Activated CD4-positive, alpha-beta T cell treated with anti-CD3 and anti-CD28 coated beads, Interleukin-2, amount 10 ng/mL, durations not matched to agents 7 days and 5 days (primary cell): ENCODE results near the gene KSR2. TPM values are rescaled to one million over a fixed set of nuclear protein-coding genes. Genes with fewer than 3 reads are reported as not detected.

Experiments
- CTCF ChIA-PET: fragments of 350-600 bp; sonication (Branson Sonifier 250); formaldehyde crosslinking; loops from one replicate; lab custom pipeline; 2021; ENCODE audit warnings: antibody characterized with exemption; lab: Charles Lee
- POLR2A ChIA-PET: fragments of 350-600 bp; sonication (Branson Sonifier 250); formaldehyde crosslinking; loops from one replicate; lab custom pipeline; 2021; ENCODE audit warnings: antibody characterized with exemption; lab: Charles Lee
- DNase-seq: peaks from one replicate; pipeline ENCODE4 v3.0.0-alpha.2; 2020
- H3K27ac Mint-ChIP-seq: one replicate; pipeline ENCODE4 v1.8.0; 2021; ENCODE audit warnings: mild to moderate bottlenecking, moderate library complexity, mixed read lengths
- H3K27me3 Mint-ChIP-seq: one replicate; pipeline ENCODE4 v1.8.0; 2021; ENCODE audit warnings: mixed read lengths
- H3K36me3 Mint-ChIP-seq: one replicate; pipeline ENCODE4 v1.8.0; 2021; ENCODE audit warnings: low read depth, mixed read lengths
- H3K4me1 Mint-ChIP-seq: one replicate; pipeline ENCODE4 v1.8.0; 2021; ENCODE audit warnings: mixed read lengths
- H3K4me3 Mint-ChIP-seq: one replicate; pipeline ENCODE4 v1.8.0; 2021; ENCODE audit warnings: mild to moderate bottlenecking, moderate library complexity, mixed read lengths
- H3K9me3 Mint-ChIP-seq: one replicate; pipeline ENCODE4 v1.8.0; 2021; ENCODE audit warnings: mixed read lengths
- total RNA-seq, 2 experiments: library from RNA; stranded (reverse); gene quantifications; one replicate each; pipeline ENCODE4 v1.2.3, GENCODE V29; 2021

The KSR2 gene
- total RNA-seq, 2 experiments from 2014 or later, result 0.04 to 0.15 TPM

DNA sequence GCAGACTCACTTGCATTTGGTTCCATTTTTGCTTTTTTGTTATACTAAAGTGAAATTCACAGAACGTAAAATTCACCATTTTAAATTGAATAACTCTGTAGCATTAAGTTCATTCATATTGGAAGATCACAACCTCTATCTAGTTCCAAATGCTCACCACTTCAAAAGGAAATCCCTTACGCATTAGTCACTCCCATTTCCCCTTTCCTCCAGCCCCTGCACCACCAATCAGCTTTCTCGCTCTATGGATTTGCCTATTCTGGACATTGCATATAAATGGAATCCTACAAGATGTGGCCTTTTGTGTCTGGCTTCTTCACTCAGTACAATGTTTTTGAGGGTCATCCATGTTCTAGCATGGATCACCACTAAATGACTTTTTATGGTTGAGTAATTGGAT is 294.5 kb downstream of the KSR2 start:
- Mint-ChIP-seq H3K4me1 (no peaks in the 10 kb centered on the region), H3K27ac (no peak overlapping the region), H3K36me3 (no peaks in the 10 kb centered on the region), H3K9me3 (no peaks in the 10 kb centered on the region), H3K27me3 (no peaks in the 10 kb centered on the region), H3K4me3 (no peak overlapping the region)
- ChIA-PET CTCF (no interaction called here), POLR2A (no interaction called here)
- no peak for DNase-seq

DNA sequence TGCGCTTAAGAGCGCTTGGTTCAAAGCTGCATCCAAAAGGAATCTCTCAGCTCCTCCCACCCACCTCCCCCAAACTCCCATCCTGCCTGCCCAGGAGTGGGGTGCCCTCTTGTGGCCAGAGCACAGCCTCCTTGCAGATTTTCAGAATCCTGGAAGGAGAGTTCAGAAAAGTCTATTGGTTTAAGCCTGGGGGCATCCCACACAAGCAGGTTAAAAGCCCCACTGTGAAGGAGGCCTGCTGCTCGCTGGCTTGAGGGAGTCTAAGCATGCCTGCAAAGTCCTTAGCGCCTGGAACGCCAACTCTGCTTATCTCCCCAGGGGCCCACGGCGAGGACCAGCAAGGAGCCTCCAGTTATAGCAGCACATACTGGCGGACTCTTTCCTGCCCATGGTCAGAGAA is 297.1 kb downstream of the KSR2 start:
- no peak overlapping the region for H3K27ac Mint-ChIP-seq
- no peaks in the 10 kb centered on the region for H3K36me3 Mint-ChIP-seq
- H3K9me3 Mint-ChIP-seq, result no peaks in the 10 kb centered on the region
- no peaks in the 10 kb centered on the region for H3K27me3 Mint-ChIP-seq
- DNase-seq, result no peak
- CTCF ChIA-PET, result no interaction called here
- POLR2A ChIA-PET, result no interaction called here
- H3K4me3 Mint-ChIP-seq, result no peak overlapping the region
- H3K4me1 Mint-ChIP-seq, result no peaks in the 10 kb centered on the region

DNA sequence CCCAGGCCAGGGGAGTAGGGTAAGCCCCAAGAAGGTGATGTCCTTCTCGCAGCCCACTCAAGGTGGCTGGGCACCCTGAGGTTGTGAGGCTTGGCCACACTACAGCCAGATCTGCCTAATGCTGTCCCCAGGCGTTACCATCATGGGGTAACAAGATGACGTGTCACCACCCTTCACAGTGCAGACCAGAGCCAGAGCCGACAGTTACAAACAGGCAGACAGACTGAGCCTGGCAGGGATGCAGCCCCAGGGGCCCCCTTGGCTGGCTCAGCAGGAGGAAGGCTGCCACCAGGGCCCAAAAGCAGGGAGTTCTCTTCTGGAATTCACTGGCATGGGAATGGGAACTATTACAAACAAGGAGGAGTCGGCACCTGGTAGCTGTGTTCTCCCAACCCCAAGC is 304.6 kb downstream of the KSR2 start:
- Mint-ChIP-seq H3K27me3 (no peaks in the 10 kb centered on the region), H3K4me1 (no peaks in the 10 kb centered on the region), H3K4me3 (no peak overlapping the region), H3K27ac (no peak overlapping the region), H3K36me3 (no peaks in the 10 kb centered on the region), H3K9me3 (no peaks in the 10 kb centered on the region)
- ChIA-PET POLR2A (no interaction called here), CTCF (no interaction called here)
- DNase-seq, result no peak

DNA sequence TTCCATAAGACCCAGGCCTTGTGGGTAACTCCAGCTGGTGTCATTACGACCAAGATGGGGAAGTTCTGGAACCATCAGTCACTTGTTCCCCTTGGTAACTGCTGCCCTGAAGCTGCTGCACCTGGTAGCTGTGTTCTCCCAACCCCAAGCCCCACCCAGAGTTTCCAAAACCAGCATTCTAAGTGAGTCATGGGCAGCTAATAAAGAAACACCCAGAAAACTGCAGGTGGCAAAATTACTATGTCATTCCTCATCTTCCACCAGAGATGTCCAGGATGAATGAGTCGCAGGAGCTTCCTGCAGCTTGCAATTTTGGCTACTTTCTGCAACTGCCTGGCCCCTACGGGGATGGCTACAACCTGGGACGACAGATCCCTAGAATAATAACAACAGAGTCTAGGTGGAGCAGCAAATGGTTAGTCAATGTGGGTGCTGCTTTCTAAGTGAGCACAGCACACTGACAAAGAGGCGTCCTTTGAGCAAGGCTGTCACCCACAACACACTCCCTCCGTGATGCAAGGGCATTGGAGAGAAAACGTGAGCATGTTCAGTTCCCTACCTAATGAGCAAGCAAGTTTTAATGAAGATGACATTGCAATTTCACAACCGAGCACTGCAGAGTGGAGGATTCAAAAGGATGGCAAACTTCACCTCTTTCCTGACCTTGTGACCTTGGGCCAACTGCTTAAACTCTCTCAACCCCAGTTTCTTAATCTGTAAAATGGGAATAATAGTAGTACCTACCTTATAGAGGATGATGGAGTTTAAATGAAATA is 306.0 kb downstream of the KSR2 start:
- ChIA-PET CTCF (no interaction called here), POLR2A (no interaction called here)
- no peaks in the 10 kb centered on the region for H3K9me3 Mint-ChIP-seq
- DNase-seq, result no peak
- H3K4me1 Mint-ChIP-seq, result no peaks in the 10 kb centered on the region
- H3K27ac Mint-ChIP-seq, result no peak overlapping the region
- no peaks in the 10 kb centered on the region for H3K27me3 Mint-ChIP-seq
- no peak overlapping the region for H3K4me3 Mint-ChIP-seq
- H3K36me3 Mint-ChIP-seq, result no peaks in the 10 kb centered on the region

DNA sequence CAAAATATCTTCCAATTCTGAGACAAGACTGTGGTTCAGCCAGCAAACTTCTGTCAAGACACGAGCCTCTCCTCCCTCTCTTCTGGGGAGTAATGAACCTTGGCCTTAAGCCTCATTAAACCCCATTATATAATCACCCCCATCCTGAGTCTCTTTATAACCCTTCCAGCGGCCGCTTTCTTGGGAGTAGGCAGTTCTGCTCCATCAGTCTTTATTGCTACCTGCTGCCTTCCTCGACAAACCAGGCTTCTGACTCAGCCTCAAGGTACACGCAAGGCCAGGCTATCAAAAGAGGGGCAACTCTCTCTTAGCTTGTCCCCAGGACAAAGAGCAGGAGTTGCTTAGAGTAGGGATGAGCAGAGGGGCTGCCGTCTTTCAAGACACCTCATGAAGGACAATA is 306.6 kb downstream of the KSR2 start:
- Mint-ChIP-seq H3K4me3 (no peak overlapping the region), H3K9me3 (no peaks in the 10 kb centered on the region), H3K36me3 (no peaks in the 10 kb centered on the region), H3K27ac (no peak overlapping the region), H3K4me1 (no peaks in the 10 kb centered on the region), H3K27me3 (no peaks in the 10 kb centered on the region)
- DNase-seq, result no peak
- ChIA-PET CTCF (no interaction called here), POLR2A (no interaction called here)

DNA sequence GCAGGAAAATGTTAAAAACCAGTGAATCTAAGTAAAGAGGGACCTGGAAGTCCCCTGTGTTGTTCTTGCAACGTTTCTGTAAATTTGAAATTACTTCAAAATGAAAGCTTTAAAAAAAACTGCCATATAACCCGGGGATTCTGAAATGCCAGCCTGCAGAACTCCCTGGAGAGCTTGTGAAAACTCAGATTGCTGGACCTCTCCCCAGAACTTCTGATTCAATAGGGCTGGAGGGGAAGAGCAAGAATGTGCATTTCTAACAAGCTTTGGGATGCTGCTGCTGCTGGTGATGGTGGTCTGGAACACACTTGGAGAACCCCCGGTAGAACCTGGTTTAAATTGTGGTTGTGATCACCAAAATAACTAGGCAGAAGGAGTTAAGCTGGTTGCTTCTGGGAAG is 307.3 kb downstream of the KSR2 start:
- ChIA-PET CTCF (no interaction called here), POLR2A (no interaction called here)
- H3K36me3 Mint-ChIP-seq, result no peaks in the 10 kb centered on the region
- H3K4me1 Mint-ChIP-seq, result no peaks in the 10 kb centered on the region
- no peaks in the 10 kb centered on the region for H3K27me3 Mint-ChIP-seq
- no peak overlapping the region for H3K4me3 Mint-ChIP-seq
- H3K9me3 Mint-ChIP-seq, result no peaks in the 10 kb centered on the region
- no peak for DNase-seq
- no peak overlapping the region for H3K27ac Mint-ChIP-seq

DNA sequence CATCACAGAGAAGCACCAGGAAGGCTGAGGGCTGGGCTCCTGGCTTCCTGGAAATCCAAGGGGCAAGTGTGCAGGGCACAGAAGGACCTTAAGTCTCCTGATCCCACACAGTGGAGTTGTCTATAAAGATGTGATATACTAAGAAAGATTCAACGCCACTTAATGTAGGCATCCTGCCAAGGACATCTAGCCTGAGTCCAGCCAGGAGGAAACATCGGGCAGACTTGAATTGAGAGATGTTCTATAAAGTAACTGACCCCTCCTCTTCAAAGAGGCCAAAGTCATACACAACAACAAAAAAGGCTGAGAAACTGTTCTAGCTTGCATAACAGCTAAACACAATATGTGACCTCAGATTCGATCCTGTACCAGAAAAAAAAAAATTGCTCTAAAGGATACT is 307.9 kb downstream of the KSR2 start:
- ChIA-PET CTCF (no interaction called here), POLR2A (no interaction called here)
- DNase-seq, result no peak
- H3K9me3 Mint-ChIP-seq, result no peaks in the 10 kb centered on the region
- no peak overlapping the region for H3K27ac Mint-ChIP-seq
- H3K4me3 Mint-ChIP-seq, result no peak overlapping the region
- H3K27me3 Mint-ChIP-seq, result no peaks in the 10 kb centered on the region
- no peaks in the 10 kb centered on the region for H3K4me1 Mint-ChIP-seq
- no peaks in the 10 kb centered on the region for H3K36me3 Mint-ChIP-seq

DNA sequence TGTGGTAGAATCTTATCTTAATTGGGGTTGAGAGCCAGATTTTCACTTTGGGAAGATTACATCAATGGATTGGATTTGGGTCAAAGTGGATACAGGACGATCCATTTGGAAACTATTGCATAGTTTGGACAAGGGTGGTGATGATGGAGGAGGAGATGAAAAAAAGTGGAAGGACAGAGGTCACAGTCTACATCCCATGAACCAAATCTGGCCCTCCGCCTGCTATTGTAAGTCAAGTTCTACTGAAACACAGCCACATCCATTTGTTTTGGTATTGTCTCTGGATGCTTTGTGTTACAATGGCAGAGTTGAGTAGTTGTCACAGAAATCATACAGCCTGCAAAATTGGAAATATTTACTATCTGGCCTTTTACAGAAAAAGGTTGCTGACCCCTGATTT is 310.6 kb downstream of the KSR2 start:
- no peak overlapping the region for H3K27ac Mint-ChIP-seq
- POLR2A ChIA-PET, result no interaction called here
- no peaks in the 10 kb centered on the region for H3K27me3 Mint-ChIP-seq
- H3K4me1 Mint-ChIP-seq, result no peaks in the 10 kb centered on the region
- no peak for DNase-seq
- H3K36me3 Mint-ChIP-seq, result no peaks in the 10 kb centered on the region
- H3K4me3 Mint-ChIP-seq, result no peak overlapping the region
- CTCF ChIA-PET, result no interaction called here
- H3K9me3 Mint-ChIP-seq, result peaks cover 3% of the 10 kb centered on the region

DNA sequence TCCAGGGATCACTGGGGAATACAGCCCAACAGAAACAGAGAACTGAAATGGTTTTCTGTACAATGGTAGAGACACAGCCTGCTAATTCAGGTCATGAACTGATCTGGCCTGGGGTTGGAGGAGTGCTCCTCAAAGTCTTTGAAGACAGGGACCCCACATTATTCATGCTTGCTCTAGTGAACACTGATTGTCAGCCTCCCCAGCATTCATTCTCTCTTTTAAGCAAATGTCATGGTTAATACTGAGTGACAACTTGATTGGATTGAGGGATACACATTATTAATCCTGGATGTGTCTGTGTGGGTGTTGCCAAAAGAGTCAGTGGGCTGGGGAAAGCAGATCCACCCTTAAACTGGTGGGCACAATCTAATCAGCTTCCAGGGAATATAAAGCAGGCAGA is 319.0 kb downstream of the KSR2 start:
- ChIA-PET POLR2A (no interaction called here), CTCF (no interaction called here)
- no peaks in the 10 kb centered on the region for H3K4me1 Mint-ChIP-seq
- H3K9me3 Mint-ChIP-seq, result peaks cover 12% of the 10 kb centered on the region
- no peak overlapping the region for H3K4me3 Mint-ChIP-seq
- no peaks in the 10 kb centered on the region for H3K36me3 Mint-ChIP-seq
- DNase-seq, result no peak
- no peak overlapping the region for H3K27ac Mint-ChIP-seq
- H3K27me3 Mint-ChIP-seq, result no peaks in the 10 kb centered on the region

DNA sequence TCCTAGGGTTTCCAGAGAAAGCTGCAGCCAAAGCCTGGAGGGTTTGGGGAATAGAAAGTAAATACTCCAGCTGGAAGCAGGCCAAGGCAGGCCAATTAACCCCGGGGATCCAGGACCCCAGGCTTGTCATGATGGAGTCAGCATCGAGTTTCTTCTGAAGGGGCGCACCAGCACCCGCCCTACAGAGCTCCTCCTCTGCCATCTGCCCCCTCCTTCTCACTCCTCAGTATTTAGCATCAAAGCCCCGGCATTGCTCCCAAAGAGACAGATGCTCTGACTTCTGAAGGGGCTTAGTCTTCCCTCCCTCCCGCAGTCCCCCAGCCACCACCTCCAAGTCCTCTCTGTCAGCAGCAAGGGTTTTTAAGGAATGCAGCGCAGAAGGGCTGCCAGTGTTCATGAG is 322.3 kb downstream of the KSR2 start:
- no peak overlapping the region for H3K4me3 Mint-ChIP-seq
- H3K27ac Mint-ChIP-seq, result no peak overlapping the region
- no peaks in the 10 kb centered on the region for H3K4me1 Mint-ChIP-seq
- peaks cover 6% of the 10 kb centered on the region for H3K9me3 Mint-ChIP-seq
- H3K36me3 Mint-ChIP-seq, result no peaks in the 10 kb centered on the region
- POLR2A ChIA-PET, result no interaction called here
- CTCF ChIA-PET, result no interaction called here
- no peaks in the 10 kb centered on the region for H3K27me3 Mint-ChIP-seq
- DNase-seq, result no peak

DNA sequence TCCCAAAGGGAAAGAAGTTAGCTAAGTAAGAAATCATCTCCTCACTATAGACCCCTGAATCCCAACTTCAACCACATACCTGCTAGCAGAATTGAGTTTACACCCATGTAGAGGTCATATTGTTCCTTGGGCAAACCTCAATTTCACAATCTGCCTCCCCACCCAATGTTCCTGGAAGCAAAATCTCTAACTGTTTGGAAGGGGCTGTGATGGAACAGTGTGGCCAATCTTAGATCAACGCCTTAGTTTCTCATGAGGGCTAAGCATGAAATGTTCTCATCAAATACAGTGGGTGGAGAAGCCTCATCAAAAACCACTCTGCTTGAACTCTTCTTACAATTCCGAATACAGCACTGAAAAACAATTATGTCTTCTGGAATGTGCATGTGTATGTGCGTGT is 323.3 kb downstream of the KSR2 start:
- Mint-ChIP-seq H3K27ac (no peak overlapping the region), H3K9me3 (peaks cover under 1% of the 10 kb centered on the region), H3K36me3 (no peaks in the 10 kb centered on the region), H3K4me3 (no peak overlapping the region), H3K27me3 (no peaks in the 10 kb centered on the region), H3K4me1 (no peaks in the 10 kb centered on the region)
- no peak for DNase-seq
- ChIA-PET POLR2A (no interaction called here), CTCF (no interaction called here)

DNA sequence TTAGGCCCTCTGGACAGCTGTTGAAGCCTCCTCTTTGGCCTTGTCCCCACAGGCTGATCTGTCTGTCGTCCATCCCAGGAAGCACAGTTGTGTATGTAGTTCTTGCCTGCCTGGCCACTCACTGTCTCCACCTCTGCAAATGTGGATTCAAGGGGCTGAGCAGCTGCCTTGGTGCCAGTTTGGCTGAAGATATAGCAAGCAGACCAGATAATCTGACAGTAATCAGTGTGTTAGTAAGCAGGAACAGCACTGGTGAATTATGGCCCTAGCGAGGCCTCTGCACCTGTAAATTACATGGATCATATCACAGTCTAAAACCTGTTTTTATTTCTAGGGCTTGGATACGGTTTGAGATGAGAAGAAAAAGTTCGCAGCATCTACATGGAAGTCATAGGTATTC is 324.8 kb downstream of the KSR2 start:
- DNase-seq, result no peak
- Mint-ChIP-seq H3K4me1 (no peaks in the 10 kb centered on the region), H3K9me3 (no peaks in the 10 kb centered on the region), H3K27me3 (no peaks in the 10 kb centered on the region), H3K4me3 (no peak overlapping the region), H3K36me3 (no peaks in the 10 kb centered on the region), H3K27ac (no peak overlapping the region)
- CTCF ChIA-PET, result no interaction called here
- POLR2A ChIA-PET, result no interaction called here

DNA sequence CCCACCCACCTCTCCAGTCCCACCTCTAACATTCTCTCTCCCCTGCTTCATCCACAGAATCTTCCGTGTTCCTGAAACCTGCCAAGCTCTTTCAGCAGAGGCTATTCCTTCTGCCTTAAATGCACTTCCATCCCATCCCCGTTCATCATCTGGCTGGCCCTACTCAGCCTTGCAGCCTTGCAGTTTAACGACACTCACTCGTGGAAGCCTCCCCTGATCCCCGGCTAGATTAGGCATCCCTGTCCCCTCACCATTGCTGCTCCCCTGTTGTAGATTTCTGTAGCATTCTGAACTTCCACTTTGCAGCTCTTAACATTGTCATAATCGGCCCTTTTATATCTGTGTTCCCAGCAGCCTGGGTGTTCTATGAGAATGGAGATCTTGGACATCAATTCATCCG is 326.9 kb downstream of the KSR2 start:
- Mint-ChIP-seq H3K4me3 (no peak overlapping the region), H3K27me3 (no peaks in the 10 kb centered on the region), H3K27ac (no peak overlapping the region), H3K4me1 (no peaks in the 10 kb centered on the region), H3K36me3 (no peaks in the 10 kb centered on the region), H3K9me3 (no peaks in the 10 kb centered on the region)
- no peak for DNase-seq
- POLR2A ChIA-PET, result no interaction called here
- CTCF ChIA-PET, result no interaction called here

DNA sequence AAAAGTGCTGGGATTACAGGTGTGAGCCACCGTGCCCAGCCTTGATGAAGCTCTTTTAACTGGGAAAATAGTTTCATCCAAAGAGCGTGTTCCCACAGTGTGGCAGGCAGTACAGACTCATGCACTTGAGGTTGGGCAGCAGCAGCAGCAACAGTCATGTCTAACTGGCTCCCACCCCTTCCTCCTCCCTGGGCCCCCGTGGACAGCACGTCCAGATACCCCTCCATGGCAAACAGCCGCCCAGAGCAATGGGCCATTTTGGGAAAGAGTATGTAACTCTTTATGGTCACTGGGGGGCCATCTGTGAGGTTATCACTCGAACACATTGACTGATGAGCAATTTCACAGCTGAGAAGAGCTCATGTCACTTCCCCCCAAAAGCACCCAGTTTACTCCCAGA is 328.3 kb downstream of the KSR2 start:
- DNase-seq, result no peak

More for the DNA sequence above, 328.3 kb downstream of the KSR2 start:
- H3K9me3 Mint-ChIP-seq, result peaks cover 5% of the 10 kb centered on the region
- ChIA-PET POLR2A (no interaction called here), CTCF (no interaction called here)
- no peaks in the 10 kb centered on the region for H3K36me3 Mint-ChIP-seq
- H3K4me3 Mint-ChIP-seq, result no peak overlapping the region
- H3K27ac Mint-ChIP-seq, result no peak overlapping the region
- H3K4me1 Mint-ChIP-seq, result no peaks in the 10 kb centered on the region
- H3K27me3 Mint-ChIP-seq, result no peaks in the 10 kb centered on the region
